Neural progenitor cell (in vitro differentiated cells): Measurements from ENCODE around the gene RNF151. TPM values are rescaled to one million over a fixed set of nuclear protein-coding genes. Genes with fewer than 3 reads are reported as not detected.
A peak's percentile ranks its signal among the peaks of the same experiment; 100 is the strongest.

Experiments
- DNase-seq: peaks from one replicate; pipeline ENCODE4 v3.0.0-alpha.2; 2016; ENCODE audit warnings: low spot score
- H2AFZ ChIP-seq: fragments of 200-600 bp; sonication (generic); replicated peaks from 2 replicates; pipeline ENCODE4 v1.6.1; 2016; ENCODE audit warnings: antibody characterized with exemption
- H3F3A ChIP-seq: fragments of 200-600 bp; sonication (generic); 2 replicates; pipeline ENCODE4 v1.6.1; 2016; ENCODE audit warnings: antibody characterized with exemption, low read depth
- H3K27ac ChIP-seq: fragments of 200-600 bp; sonication (generic); 2 replicates; pipeline ENCODE4 v1.5.1; 2016; ENCODE audit warnings: mild to moderate bottlenecking
- H3K27me3 ChIP-seq: fragments of 200-600 bp; sonication (generic); 2 replicates; pipeline ENCODE4 v1.6.1; 2016; ENCODE audit warnings: mild to moderate bottlenecking, moderate library complexity
- H3K36me3 ChIP-seq: fragments of 200-600 bp; sonication (generic); 2 replicates; pipeline ENCODE4 v1.5.1; 2016
- H3K4me1 ChIP-seq: fragments of 200-600 bp; sonication (generic); 2 replicates; pipeline ENCODE4 v1.6.1; 2016; ENCODE audit warnings: mixed run types
- H3K4me2 ChIP-seq: fragments of 200-600 bp; sonication (generic); 2 replicates; pipeline ENCODE4 v1.6.1; 2016
- H3K4me3 ChIP-seq: fragments of 200-600 bp; sonication (generic); 2 replicates; pipeline ENCODE4 v1.5.1; 2016
- H3K79me2 ChIP-seq: fragments of 200-600 bp; sonication (generic); 2 replicates; pipeline ENCODE4 v1.6.1; 2016; ENCODE audit warnings: low read depth
- H3K9ac ChIP-seq: fragments of 200-600 bp; sonication (generic); 2 replicates; pipeline ENCODE4 v1.6.1; 2016
- H3K9me3 ChIP-seq: fragments of 200-600 bp; sonication (generic); 2 replicates; pipeline ENCODE4 v1.5.1; 2016; ENCODE audit warnings: low read depth
- H4K20me1 ChIP-seq: fragments of 200-600 bp; sonication (generic); 2 replicates; pipeline ENCODE4 v1.6.1; 2016; ENCODE audit warnings: low read depth
- H3K27ac Mint-ChIP-seq: 3 replicates; pipeline ENCODE4 v1.8.0; 2021; ENCODE audit warnings: mixed read lengths
- H3K27me3 Mint-ChIP-seq: 2 replicates; pipeline ENCODE4 v1.8.0; 2022; ENCODE audit warnings: low read depth, mild to moderate bottlenecking, inconsistent platforms, moderate library complexity, mixed read lengths; ENCODE audit not compliant: insufficient read depth
- H3K36me3 Mint-ChIP-seq: 3 replicates; pipeline ENCODE4 v1.8.0; 2021; ENCODE audit warnings: mixed read lengths
- H3K4me1 Mint-ChIP-seq: 3 replicates; pipeline ENCODE4 v1.8.0; 2021; ENCODE audit warnings: mixed read lengths
- H3K4me3 Mint-ChIP-seq: 3 replicates; pipeline ENCODE4 v1.8.0; 2021; ENCODE audit warnings: mild to moderate bottlenecking, moderate library complexity, mixed read lengths
- H3K9me3 Mint-ChIP-seq: 3 replicates; pipeline ENCODE4 v1.8.0; 2020; ENCODE audit warnings: mixed read lengths
- EZH2 ChIP-seq: fragments of 200-600 bp; sonication (generic); IDR thresholded peaks from 2 replicates; pipeline ENCODE4 v1.6.1; 2017; ENCODE audit warnings: antibody characterized with exemption, mild to moderate bottlenecking, moderate library complexity
- EZH2phosphoT487 ChIP-seq: fragments of 200-600 bp; sonication (generic); IDR thresholded peaks from 2 replicates; pipeline ENCODE4 v1.6.1; 2017; ENCODE audit warnings: antibody characterized with exemption
- total RNA-seq: library from RNA; depleted of rRNA; stranded (reverse); fragments of >200 nt; gene quantifications from 2 replicates; pipeline ENCODE4 v1.2.3, GENCODE V29; 2015; ENCODE audit warnings: low replicate concordance
- TF ChIP-seq, protein P1 (sequence below): fragments of 200-600 bp; sonication (generic); IDR thresholded peaks from 2 replicates; pipeline ENCODE4 v1.5.1; 2017; ENCODE audit warnings: antibody characterized with exemption, mild to moderate bottlenecking

Gene RNF151
- total RNA-seq, 1 donor from 2014 or later = not detected

GRCh38 chr16:2004795-2005517, 38.3 kb downstream of the RNF151 start:
- Histone ChIP-seq H3K9me3 (no peaks in the 10 kb centered on the region), H3K9ac (no peak overlapping the region), H2AFZ (no peak overlapping the region), H4K20me1 (peaks cover 66% of the 10 kb centered on the region), H3F3A (peaks cover 22% of the 10 kb centered on the region), H3K79me2 (peaks cover 52% of the 10 kb centered on the region), H3K36me3 (no peaks in the 10 kb centered on the region), H3K4me2 (no peak overlapping the region), H3K27ac (no peak overlapping the region), H3K4me3 (no peak overlapping the region), H3K27me3 (no peaks in the 10 kb centered on the region), H3K4me1 (peaks cover 14% of the 10 kb centered on the region)
- H3K9me3 Mint-ChIP-seq = no peaks in the 10 kb centered on the region
- TF ChIP-seq EZH2 (no peak), EZH2phosphoT487 (no peak)
- TF ChIP-seq, protein P1, sequence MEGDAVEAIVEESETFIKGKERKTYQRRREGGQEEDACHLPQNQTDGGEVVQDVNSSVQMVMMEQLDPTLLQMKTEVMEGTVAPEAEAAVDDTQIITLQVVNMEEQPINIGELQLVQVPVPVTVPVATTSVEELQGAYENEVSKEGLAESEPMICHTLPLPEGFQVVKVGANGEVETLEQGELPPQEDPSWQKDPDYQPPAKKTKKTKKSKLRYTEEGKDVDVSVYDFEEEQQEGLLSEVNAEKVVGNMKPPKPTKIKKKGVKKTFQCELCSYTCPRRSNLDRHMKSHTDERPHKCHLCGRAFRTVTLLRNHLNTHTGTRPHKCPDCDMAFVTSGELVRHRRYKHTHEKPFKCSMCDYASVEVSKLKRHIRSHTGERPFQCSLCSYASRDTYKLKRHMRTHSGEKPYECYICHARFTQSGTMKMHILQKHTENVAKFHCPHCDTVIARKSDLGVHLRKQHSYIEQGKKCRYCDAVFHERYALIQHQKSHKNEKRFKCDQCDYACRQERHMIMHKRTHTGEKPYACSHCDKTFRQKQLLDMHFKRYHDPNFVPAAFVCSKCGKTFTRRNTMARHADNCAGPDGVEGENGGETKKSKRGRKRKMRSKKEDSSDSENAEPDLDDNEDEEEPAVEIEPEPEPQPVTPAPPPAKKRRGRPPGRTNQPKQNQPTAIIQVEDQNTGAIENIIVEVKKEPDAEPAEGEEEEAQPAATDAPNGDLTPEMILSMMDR = no peak
- H3K4me3 Mint-ChIP-seq = peak overlapping the region; percentile 50
- DNase-seq = no peak
- H3K4me1 Mint-ChIP-seq = peaks cover 28% of the 10 kb centered on the region
- H3K27ac Mint-ChIP-seq = no peak overlapping the region
- peaks cover 4% of the 10 kb centered on the region for H3K36me3 Mint-ChIP-seq
- peaks cover 2% of the 10 kb centered on the region for H3K27me3 Mint-ChIP-seq

- peaks cover 66% of the 10 kb centered on the region for H4K20me1 ChIP-seq
- H3K36me3 ChIP-seq = no peaks in the 10 kb centered on the region
- no peak overlapping the region for H3K9ac ChIP-seq
- H2AFZ ChIP-seq = no peak overlapping the region
- H3F3A ChIP-seq = peaks cover 28% of the 10 kb centered on the region
- H3K9me3 Mint-ChIP-seq = no peaks in the 10 kb centered on the region
- TF ChIP-seq, protein P1 = no peak
- no peak for TF ChIP-seq EZH2phosphoT487
- no peak for TF ChIP-seq EZH2
- H3K79me2 ChIP-seq = peaks cover 52% of the 10 kb centered on the region
- H3K27ac Mint-ChIP-seq = no peak overlapping the region
- no peaks in the 10 kb centered on the region for H3K9me3 ChIP-seq
- no peak overlapping the region for H3K4me3 Mint-ChIP-seq
- no peak overlapping the region for H3K4me2 ChIP-seq
- peaks cover 4% of the 10 kb centered on the region for H3K36me3 Mint-ChIP-seq
- no peak for DNase-seq
- peaks cover 2% of the 10 kb centered on the region for H3K27me3 Mint-ChIP-seq
- H3K27ac ChIP-seq = no peak overlapping the region
- H3K4me1 ChIP-seq = peaks cover 17% of the 10 kb centered on the region
- H3K4me1 Mint-ChIP-seq = peaks cover 34% of the 10 kb centered on the region
- H3K27me3 ChIP-seq = no peaks in the 10 kb centered on the region
- H3K4me3 ChIP-seq = no peak overlapping the region
Observed at GRCh38 chr16:2005646-2006045, 39.0 kb downstream of the RNF151 start.

DNA sequence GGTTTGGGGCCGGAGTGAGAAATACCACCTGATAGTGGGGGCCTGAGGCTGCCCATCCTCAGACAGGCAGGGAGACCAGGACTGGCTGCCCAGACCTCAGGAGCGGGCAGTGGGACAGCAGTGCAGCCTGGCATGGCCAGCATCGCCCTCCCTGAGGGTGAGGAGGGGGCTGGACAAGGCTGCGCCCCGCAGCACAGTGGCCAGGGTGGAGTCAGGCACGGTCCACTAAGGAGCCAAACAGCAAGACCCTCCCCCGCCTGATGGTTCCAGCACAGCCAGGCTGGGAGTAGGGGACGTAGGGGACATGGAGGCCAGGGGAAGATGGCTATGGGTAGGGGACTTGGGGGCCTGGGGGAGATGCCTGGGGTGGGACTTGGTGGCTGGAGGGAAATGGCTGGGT, 39.7 kb downstream of the RNF151 start:
- no peak overlapping the region for H3K9ac ChIP-seq
- DNase-seq = no peak
- no peaks in the 10 kb centered on the region for H3K9me3 ChIP-seq
- H3K36me3 ChIP-seq = no peaks in the 10 kb centered on the region
- Mint-ChIP-seq H3K9me3 (no peaks in the 10 kb centered on the region), H3K36me3 (peaks cover 4% of the 10 kb centered on the region), H3K4me3 (peak overlapping the region; percentile 71), H3K27me3 (peaks cover 2% of the 10 kb centered on the region), H3K27ac (peak overlapping the region; percentile 57), H3K4me1 (peaks cover 34% of the 10 kb centered on the region)
- no peak overlapping the region for H3K27ac ChIP-seq
- TF ChIP-seq EZH2phosphoT487 (no peak), EZH2 (no peak)
- TF ChIP-seq, protein P1 = no peak
- peaks cover 52% of the 10 kb centered on the region for H3K79me2 ChIP-seq
- H2AFZ ChIP-seq = no peak overlapping the region
- H3F3A ChIP-seq = peaks cover 30% of the 10 kb centered on the region
- H3K27me3 ChIP-seq = no peaks in the 10 kb centered on the region
- H3K4me2 ChIP-seq = no peak overlapping the region
- H3K4me3 ChIP-seq = no peak overlapping the region
- H3K4me1 ChIP-seq = peaks cover 17% of the 10 kb centered on the region
- H4K20me1 ChIP-seq = peaks cover 66% of the 10 kb centered on the region
